ENCODE data around the gene ASF1A. TPM values are rescaled to one million over a fixed set of nuclear protein-coding genes. Genes with fewer than 3 reads are reported as not detected.

Gene ASF1A
- total and polyA plus RNA-seq, 2 experiments from 2014 or later, result 25.4 to 72.2 TPM

- TF ChIP-seq EZH2 (IDR thresholded peaks at IDR 0.05; ENCODE audit: low read depth, unreplicated experiment) (no peak), ETS1 (IDR thresholded peaks at IDR 0.05) (no peak), ZNF331 (CRISPR knock-in tag; IDR thresholded peaks at IDR 0.05; ENCODE audit: low read depth) (no peak), NANOG (IDR thresholded peaks at IDR 0.05; ENCODE audit: borderline replicate concordance) (no peak)
- TF ChIP-seq, protein P1, sequence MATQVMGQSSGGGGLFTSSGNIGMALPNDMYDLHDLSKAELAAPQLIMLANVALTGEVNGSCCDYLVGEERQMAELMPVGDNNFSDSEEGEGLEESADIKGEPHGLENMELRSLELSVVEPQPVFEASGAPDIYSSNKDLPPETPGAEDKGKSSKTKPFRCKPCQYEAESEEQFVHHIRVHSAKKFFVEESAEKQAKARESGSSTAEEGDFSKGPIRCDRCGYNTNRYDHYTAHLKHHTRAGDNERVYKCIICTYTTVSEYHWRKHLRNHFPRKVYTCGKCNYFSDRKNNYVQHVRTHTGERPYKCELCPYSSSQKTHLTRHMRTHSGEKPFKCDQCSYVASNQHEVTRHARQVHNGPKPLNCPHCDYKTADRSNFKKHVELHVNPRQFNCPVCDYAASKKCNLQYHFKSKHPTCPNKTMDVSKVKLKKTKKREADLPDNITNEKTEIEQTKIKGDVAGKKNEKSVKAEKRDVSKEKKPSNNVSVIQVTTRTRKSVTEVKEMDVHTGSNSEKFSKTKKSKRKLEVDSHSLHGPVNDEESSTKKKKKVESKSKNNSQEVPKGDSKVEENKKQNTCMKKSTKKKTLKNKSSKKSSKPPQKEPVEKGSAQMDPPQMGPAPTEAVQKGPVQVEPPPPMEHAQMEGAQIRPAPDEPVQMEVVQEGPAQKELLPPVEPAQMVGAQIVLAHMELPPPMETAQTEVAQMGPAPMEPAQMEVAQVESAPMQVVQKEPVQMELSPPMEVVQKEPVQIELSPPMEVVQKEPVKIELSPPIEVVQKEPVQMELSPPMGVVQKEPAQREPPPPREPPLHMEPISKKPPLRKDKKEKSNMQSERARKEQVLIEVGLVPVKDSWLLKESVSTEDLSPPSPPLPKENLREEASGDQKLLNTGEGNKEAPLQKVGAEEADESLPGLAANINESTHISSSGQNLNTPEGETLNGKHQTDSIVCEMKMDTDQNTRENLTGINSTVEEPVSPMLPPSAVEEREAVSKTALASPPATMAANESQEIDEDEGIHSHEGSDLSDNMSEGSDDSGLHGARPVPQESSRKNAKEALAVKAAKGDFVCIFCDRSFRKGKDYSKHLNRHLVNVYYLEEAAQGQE (IDR thresholded peaks at IDR 0.05; ENCODE audit: unreplicated experiment), result no peak
- TF ChIP-seq, protein P2, sequence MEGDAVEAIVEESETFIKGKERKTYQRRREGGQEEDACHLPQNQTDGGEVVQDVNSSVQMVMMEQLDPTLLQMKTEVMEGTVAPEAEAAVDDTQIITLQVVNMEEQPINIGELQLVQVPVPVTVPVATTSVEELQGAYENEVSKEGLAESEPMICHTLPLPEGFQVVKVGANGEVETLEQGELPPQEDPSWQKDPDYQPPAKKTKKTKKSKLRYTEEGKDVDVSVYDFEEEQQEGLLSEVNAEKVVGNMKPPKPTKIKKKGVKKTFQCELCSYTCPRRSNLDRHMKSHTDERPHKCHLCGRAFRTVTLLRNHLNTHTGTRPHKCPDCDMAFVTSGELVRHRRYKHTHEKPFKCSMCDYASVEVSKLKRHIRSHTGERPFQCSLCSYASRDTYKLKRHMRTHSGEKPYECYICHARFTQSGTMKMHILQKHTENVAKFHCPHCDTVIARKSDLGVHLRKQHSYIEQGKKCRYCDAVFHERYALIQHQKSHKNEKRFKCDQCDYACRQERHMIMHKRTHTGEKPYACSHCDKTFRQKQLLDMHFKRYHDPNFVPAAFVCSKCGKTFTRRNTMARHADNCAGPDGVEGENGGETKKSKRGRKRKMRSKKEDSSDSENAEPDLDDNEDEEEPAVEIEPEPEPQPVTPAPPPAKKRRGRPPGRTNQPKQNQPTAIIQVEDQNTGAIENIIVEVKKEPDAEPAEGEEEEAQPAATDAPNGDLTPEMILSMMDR (conservative IDR thresholded peaks at IDR 0.05; ENCODE audit: low read depth in 2 of 2), result no peak
These were observed 14.5 kb downstream of the ASF1A start (continued) for GRCh38 chr6:118908441-118908840.

DNA sequence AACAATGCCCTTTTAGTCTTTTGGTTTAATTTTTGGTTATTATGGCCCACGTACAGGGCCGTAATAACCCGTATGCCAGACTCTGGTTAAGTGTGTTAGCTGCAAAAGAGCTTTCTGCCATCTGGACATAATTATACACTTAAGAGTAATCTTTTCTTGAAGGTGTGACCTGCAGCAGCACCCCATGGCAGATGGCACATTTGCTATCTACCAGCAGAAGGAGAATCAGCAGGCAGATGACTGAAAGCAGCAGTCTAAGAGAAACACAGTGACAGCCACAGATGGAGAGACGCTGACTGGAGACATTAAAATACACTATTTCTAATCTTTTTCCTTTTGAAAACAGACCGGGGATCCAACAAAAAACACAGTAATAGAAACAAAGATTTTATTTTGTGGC, 18.7 kb downstream of the ASF1A start:
- Mint-ChIP-seq H3K9me3 (no peaks in the 10 kb centered on the region), H3K36me3 (ENCODE audit: low read depth) (peaks cover 46% of the 10 kb centered on the region), H3K27ac (no peak overlapping the region), H3K4me3 (no peak overlapping the region), H3K27me3 (ENCODE audit: insufficient read depth, low read depth, poor library complexity) (no peaks in the 10 kb centered on the region), H3K4me1 (no peaks in the 10 kb centered on the region)
- H3K4me3 ChIP-seq, result no peak overlapping the region
- H3K27ac ChIP-seq (ENCODE audit: low read depth), result no peak overlapping the region
- no peaks in the 10 kb centered on the region for H3K9me2 ChIP-seq (ENCODE audit: insufficient read depth)
- no peak overlapping the region for H2AFZ ChIP-seq
- DNase-seq (ENCODE audit: low spot score), result no peak
- no peaks in the 10 kb centered on the region for H3K4me1 ChIP-seq (ENCODE audit: insufficient read depth)
- no peaks in the 10 kb centered on the region for H3K79me2 ChIP-seq (replicated peaks; ENCODE audit: insufficient read depth)
- no peaks in the 10 kb centered on the region for H3F3A ChIP-seq (replicated peaks; ENCODE audit: low read depth)
- no peak overlapping the region for H3K4me2 ChIP-seq
- H3K27me3 ChIP-seq (ENCODE audit: insufficient read depth), result no peaks in the 10 kb centered on the region
- peaks cover 28% of the 10 kb centered on the region for H3K36me3 ChIP-seq (ENCODE audit: insufficient read depth)
- H4K20me1 ChIP-seq (replicated peaks; ENCODE audit: insufficient read depth), result no peaks in the 10 kb centered on the region; the same call in 1 of the 2 replicates
- no peak for ATAC-seq
- TF ChIP-seq POLR2AphosphoS5 (IDR thresholded peaks at IDR 0.05; ENCODE audit: low read depth) (no peak), EZH2 (IDR thresholded peaks at IDR 0.05; ENCODE audit: low read depth, unreplicated experiment) (no peak), JUNB (IDR thresholded peaks at IDR 0.05; ENCODE audit: unreplicated experiment) (no peak), CREB1 (CRISPR knock-in tag; IDR thresholded peaks at IDR 0.05; ENCODE audit: low read depth) (no peak), STAT1 (IDR thresholded peaks at IDR 0.05; ENCODE audit: unreplicated experiment) (no peak)
- TF ChIP-seq, protein P2 (conservative IDR thresholded peaks at IDR 0.05; ENCODE audit: low read depth in 2 of 2), result no peak
- TF ChIP-seq, protein P1 (IDR thresholded peaks at IDR 0.05; ENCODE audit: unreplicated experiment), result no peak
